Fibroblast of skin of scalp (primary cell): Measurements from ENCODE around the gene SPRED1. TPM values are rescaled to one million over a fixed set of nuclear protein-coding genes. Genes with fewer than 3 reads are reported as not detected.

Source experiments
- DNase-seq: peaks from one replicate; pipeline ENCODE4 v3.0.0-alpha.2; 2013
- polyA plus RNA-seq, 2 experiments: library from polyadenylated mRNA; unstranded; fragments of 120-200 nt; gene quantifications; one replicate each; pipeline ENCODE4 v1.2.1, GENCODE V29; 2013; ENCODE audit not compliant: insufficient read length in 2 of 2

Gene SPRED1
- polyA plus RNA-seq (2013, experiment 1 of 2; ENCODE audit: insufficient read length) = 21.6 TPM
- polyA plus RNA-seq (2013, experiment 2 of 2; ENCODE audit: insufficient read length) = 24.3 TPM

- DNase-seq = peak; percentile 9
These were observed at the start of gene SPRED1 for GRCh38 chr15:38252481-38253350. Gene SPRED1, plus strand, starts transcription at chr15:38252836. Its CDS starts 350 bp downstream, at chr15:38253186.

- no peak for DNase-seq
These were observed 46.9 kb upstream of the SPRED1 start for GRCh38 chr15:38205526-38206272.

- DNase-seq = no peak
These were observed 45.0 kb upstream of the SPRED1 start for GRCh38 chr15:38207621-38208020.

- no peak for DNase-seq
These were observed 44.4 kb upstream of the SPRED1 start for GRCh38 chr15:38208206-38208605.

- no peak for DNase-seq
These were observed 43.9 kb upstream of the SPRED1 start for GRCh38 chr15:38208779-38209178.

- DNase-seq = no peak
These were observed 41.4 kb upstream of the SPRED1 start for GRCh38 chr15:38211249-38211648.

GRCh38 chr15:38211811-38212210, 40.8 kb upstream of the SPRED1 start:
- DNase-seq = no peak

- no peak for DNase-seq
These were observed 39.8 kb upstream of the SPRED1 start for GRCh38 chr15:38212729-38213351.

GRCh38 chr15:38213356-38213755, 39.3 kb upstream of the SPRED1 start:
- DNase-seq = no peak

GRCh38 chr15:38215707-38216106, 36.9 kb upstream of the SPRED1 start:
- DNase-seq = no peak

- DNase-seq = peak; percentile 54
These were observed 35.9 kb upstream of the SPRED1 start for GRCh38 chr15:38216763-38217162.

GRCh38 chr15:38217191-38217595, 35.4 kb upstream of the SPRED1 start:
- peak; percentile 82 for DNase-seq

- DNase-seq = peak; percentile 27
These were observed 34.6 kb upstream of the SPRED1 start for GRCh38 chr15:38217788-38218609.

GRCh38 chr15:38220606-38221273, 31.9 kb upstream of the SPRED1 start:
- no peak for DNase-seq

- no peak for DNase-seq
These were observed 28.1 kb upstream of the SPRED1 start for GRCh38 chr15:38224486-38224885.

- no peak for DNase-seq
These were observed 27.3 kb upstream of the SPRED1 start for GRCh38 chr15:38225381-38225780.

GRCh38 chr15:38226608-38227266, 25.9 kb upstream of the SPRED1 start:
- peak; percentile 58 for DNase-seq

- DNase-seq = no peak
These were observed 24.7 kb upstream of the SPRED1 start for GRCh38 chr15:38227941-38228340.

- no peak for DNase-seq
These were observed 24.0 kb upstream of the SPRED1 start for GRCh38 chr15:38228618-38229017.

GRCh38 chr15:38229705-38230310, 22.8 kb upstream of the SPRED1 start:
- DNase-seq = peak; percentile 46

- DNase-seq = no peak
These were observed 21.2 kb upstream of the SPRED1 start for GRCh38 chr15:38231436-38231835.
